B cell (primary cell): ENCODE results near the gene ZNF79.

Experiments used
- CTCF ChIP-seq: fragments of 200-600 bp; IDR thresholded peaks from one replicate; pipeline ENCODE4 v1.8.0; 2022; ENCODE audit warnings: antibody characterized with exemption, mild to moderate bottlenecking
- EZH2 ChIP-seq: IDR thresholded peaks from 2 replicates; pipeline ENCODE4 v1.6.1; 2012; ENCODE audit warnings: borderline replicate concordance, low read depth, mild to moderate bottlenecking, moderate library complexity, low read length; ENCODE audit not compliant: insufficient read depth, poor library complexity, severe bottlenecking

- TF ChIP-seq CTCF (no peak), EZH2 (no peak)
Measured at GRCh38 chr9:127463382-127463781, 39.2 kb downstream of the ZNF79 start.
